Measurements from ENCODE around the gene RIT2. TPM values are rescaled to one million over a fixed set of nuclear protein-coding genes. Genes with fewer than 3 reads are reported as not detected.

Gene RIT2
- total RNA-seq, 4 donors from 2014 or later, result not detected

GRCh38 chr18:42959528-42959927 lies 156.0 kb downstream of the RIT2 start:
- Histone ChIP-seq H3K4me3 (no peak overlapping the region), H3K36me3 (no peaks in the 10 kb centered on the region), H3K9me3 (no peaks in the 10 kb centered on the region), H3K27ac (no peak overlapping the region), H3K4me1 (no peaks in the 10 kb centered on the region), H3K27me3 (no peaks in the 10 kb centered on the region)
- TF ChIP-seq, protein P1, sequence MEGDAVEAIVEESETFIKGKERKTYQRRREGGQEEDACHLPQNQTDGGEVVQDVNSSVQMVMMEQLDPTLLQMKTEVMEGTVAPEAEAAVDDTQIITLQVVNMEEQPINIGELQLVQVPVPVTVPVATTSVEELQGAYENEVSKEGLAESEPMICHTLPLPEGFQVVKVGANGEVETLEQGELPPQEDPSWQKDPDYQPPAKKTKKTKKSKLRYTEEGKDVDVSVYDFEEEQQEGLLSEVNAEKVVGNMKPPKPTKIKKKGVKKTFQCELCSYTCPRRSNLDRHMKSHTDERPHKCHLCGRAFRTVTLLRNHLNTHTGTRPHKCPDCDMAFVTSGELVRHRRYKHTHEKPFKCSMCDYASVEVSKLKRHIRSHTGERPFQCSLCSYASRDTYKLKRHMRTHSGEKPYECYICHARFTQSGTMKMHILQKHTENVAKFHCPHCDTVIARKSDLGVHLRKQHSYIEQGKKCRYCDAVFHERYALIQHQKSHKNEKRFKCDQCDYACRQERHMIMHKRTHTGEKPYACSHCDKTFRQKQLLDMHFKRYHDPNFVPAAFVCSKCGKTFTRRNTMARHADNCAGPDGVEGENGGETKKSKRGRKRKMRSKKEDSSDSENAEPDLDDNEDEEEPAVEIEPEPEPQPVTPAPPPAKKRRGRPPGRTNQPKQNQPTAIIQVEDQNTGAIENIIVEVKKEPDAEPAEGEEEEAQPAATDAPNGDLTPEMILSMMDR (IDR thresholded peaks at IDR 0.05), result no peak
- TF ChIP-seq EP300 (IDR thresholded peaks at IDR 0.05), result no peak
- no peak for TF ChIP-seq POLR2A (IDR thresholded peaks at IDR 0.05)
- 74 to 77% methylated on average over 2 of the region's 2 CpGs for WGBS, 2 donors
- no peak for DNase-seq (ENCODE audit: low spot score in 2 of 2)

DNA sequence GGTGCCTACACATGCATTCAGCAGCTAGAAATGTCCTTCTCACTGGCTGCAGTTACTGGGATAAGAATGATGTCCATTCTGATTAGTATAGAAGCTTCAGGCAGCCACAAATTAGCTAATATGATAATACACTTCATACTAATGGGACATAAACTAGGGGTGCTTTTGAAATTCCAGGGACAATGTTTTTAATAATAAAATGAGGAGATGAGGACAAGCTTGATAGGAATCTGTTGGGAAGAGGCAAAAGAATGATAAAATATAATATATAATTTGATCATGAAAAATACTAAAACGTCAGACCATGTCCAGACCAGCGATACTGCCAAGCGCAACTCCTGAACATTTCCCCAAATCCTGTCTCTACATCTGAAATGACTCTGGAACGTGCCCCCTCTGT lies 157.1 kb downstream of the RIT2 start:
- Histone ChIP-seq H3K4me3 (no peak overlapping the region), H3K9me3 (no peaks in the 10 kb centered on the region), H3K4me1 (no peaks in the 10 kb centered on the region), H3K36me3 (no peaks in the 10 kb centered on the region), H3K27me3 (no peaks in the 10 kb centered on the region), H3K27ac (no peak overlapping the region)
- TF ChIP-seq, protein P1 (IDR thresholded peaks at IDR 0.05), result no peak
- no peak for TF ChIP-seq EP300 (IDR thresholded peaks at IDR 0.05)
- TF ChIP-seq POLR2A (IDR thresholded peaks at IDR 0.05), result no peak
- DNase-seq (ENCODE audit: low spot score in 2 of 2), result no peak
- WGBS, 2 donors, result 81 to 86% methylated on average over 4 of the region's 4 CpGs

DNA sequence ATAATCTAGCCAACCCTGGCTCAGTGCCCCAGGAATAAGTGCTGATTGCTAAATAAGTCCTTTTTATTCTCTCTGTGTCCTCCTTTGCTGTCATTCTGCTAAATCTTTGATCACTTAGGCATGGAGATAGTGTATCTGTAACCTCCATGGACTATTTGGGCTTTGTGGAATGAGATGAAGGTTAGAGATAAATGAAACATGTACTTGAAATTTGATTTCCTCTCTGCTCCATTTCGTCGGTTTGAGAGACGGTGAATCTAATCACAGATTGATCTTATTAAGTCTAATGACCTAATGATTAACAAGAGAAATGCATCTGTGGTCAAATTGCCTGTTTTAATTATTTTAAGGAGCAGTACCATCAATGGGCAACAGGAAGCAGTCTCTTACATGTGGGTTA lies 159.2 kb downstream of the RIT2 start:
- no peaks in the 10 kb centered on the region for H3K27me3 ChIP-seq
- no peaks in the 10 kb centered on the region for H3K9me3 ChIP-seq
- 85 to 90% methylated on average over 3 of the region's 3 CpGs for WGBS, 2 donors
- no peak for TF ChIP-seq EP300 (IDR thresholded peaks at IDR 0.05)
- H3K27ac ChIP-seq, result no peak overlapping the region
- no peak for DNase-seq (ENCODE audit: low spot score in 2 of 2)
- no peak overlapping the region for H3K4me3 ChIP-seq
- H3K4me1 ChIP-seq, result no peaks in the 10 kb centered on the region
- no peaks in the 10 kb centered on the region for H3K36me3 ChIP-seq

DNA sequence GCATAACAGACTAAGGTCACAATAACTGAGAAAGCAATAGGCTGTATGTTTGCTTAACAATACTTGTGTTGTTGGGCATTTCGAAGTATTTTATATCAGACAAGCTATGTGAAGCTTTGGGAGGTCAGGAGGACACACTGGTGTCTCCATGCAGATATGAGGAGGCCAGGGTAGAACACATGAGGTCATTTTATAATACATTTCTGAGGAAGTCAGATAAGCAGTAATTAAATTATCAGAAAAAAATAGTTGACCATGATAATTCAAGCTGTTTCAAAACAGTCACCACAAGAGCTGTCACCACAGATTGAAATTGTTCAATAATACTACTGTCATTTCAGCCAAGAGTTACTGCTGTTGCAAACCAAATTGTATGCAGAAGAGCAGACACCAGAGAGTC lies 160.6 kb downstream of the RIT2 start:
- Histone ChIP-seq H3K27me3 (no peaks in the 10 kb centered on the region), H3K4me3 (no peak overlapping the region), H3K4me1 (no peaks in the 10 kb centered on the region), H3K36me3 (no peaks in the 10 kb centered on the region), H3K27ac (no peak overlapping the region), H3K9me3 (no peaks in the 10 kb centered on the region)
- WGBS, 2 donors, result 37 to 57% methylated on average over 1 of the region's 1 CpG
- no peak for DNase-seq (ENCODE audit: low spot score in 2 of 2)
- no peak for TF ChIP-seq EP300 (IDR thresholded peaks at IDR 0.05)
- TF ChIP-seq, protein P1 (IDR thresholded peaks at IDR 0.05), result no peak
- no peak for TF ChIP-seq POLR2A (IDR thresholded peaks at IDR 0.05)

- Histone ChIP-seq H3K27ac (no peak overlapping the region), H3K9me3 (no peaks in the 10 kb centered on the region), H3K4me3 (no peak overlapping the region), H3K36me3 (no peaks in the 10 kb centered on the region), H3K4me1 (no peaks in the 10 kb centered on the region), H3K27me3 (no peaks in the 10 kb centered on the region)
- TF ChIP-seq POLR2A (IDR thresholded peaks at IDR 0.05), result no peak
- TF ChIP-seq, protein P1 (IDR thresholded peaks at IDR 0.05), result no peak
- no peak for TF ChIP-seq EP300 (IDR thresholded peaks at IDR 0.05)
- DNase-seq (ENCODE audit: low spot score in 2 of 2), result no peak
- 41 to 44% methylated on average over 1 of the region's 1 CpG for WGBS, 2 donors
Measured at GRCh38 chr18:42953306-42953705, 162.2 kb downstream of the RIT2 start.

DNA sequence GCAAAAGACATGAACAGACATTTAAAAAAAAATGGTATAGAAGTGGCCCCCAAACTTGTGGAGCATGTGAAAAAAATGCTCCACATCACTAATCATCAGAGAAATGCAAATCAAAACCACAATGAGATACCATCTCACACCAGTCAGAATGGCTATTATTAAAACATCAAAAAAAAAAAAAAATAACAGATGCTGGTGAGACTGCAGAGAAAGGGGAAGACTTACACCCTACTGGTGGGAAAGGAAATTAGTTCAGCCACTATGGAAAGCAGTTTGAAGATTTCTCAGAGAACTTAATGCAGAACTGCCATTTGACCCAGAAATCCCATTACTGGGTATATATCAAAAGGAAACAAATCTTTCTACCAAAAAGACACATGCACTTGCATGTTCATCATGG lies 164.8 kb downstream of the RIT2 start:
- H3K4me1 ChIP-seq, result no peaks in the 10 kb centered on the region
- TF ChIP-seq, protein P1 (IDR thresholded peaks at IDR 0.05), result no peak
- no peak for TF ChIP-seq POLR2A (IDR thresholded peaks at IDR 0.05)
- no peak for TF ChIP-seq EP300 (IDR thresholded peaks at IDR 0.05)
- H3K9me3 ChIP-seq, result no peaks in the 10 kb centered on the region
- H3K4me3 ChIP-seq, result no peak overlapping the region
- H3K36me3 ChIP-seq, result no peaks in the 10 kb centered on the region
- no peak overlapping the region for H3K27ac ChIP-seq
- H3K27me3 ChIP-seq, result no peaks in the 10 kb centered on the region
- no peak for DNase-seq (ENCODE audit: low spot score in 2 of 2)

All from tibial nerve (tissue), 4 donors.